Heart left ventricle (tissue), 16 donors: ENCODE measurements around the gene LTB4R. TPM values are rescaled to one million over a fixed set of nuclear protein-coding genes. Genes with fewer than 3 reads are reported as not detected.

ENCODE experiments used
- ATAC-seq, 4 donors: fragments of 200-7000 bp; cut with Tn5 transposase; one replicate each; pipeline ENCODE4 v1.9.1; 2020 to 2022; ENCODE audit warnings: moderate library complexity in 4 of 4, mild to moderate bottlenecking in 3 of 4, moderate number of reproducible peaks in 1 of 4
- DNase-seq, 5 donors: peaks; one replicate each; pipeline ENCODE4 v3.0.0-alpha.2; 2020
- H3K27ac ChIP-seq, 12 donors: fragments of 200-600 bp; sonication (generic) in 4 of 12; one replicate each; pipeline versions ENCODE4 v1.5.0 to v1.8.0; 2016 to 2022; ENCODE audit warnings: mild to moderate bottlenecking in 2 of 12
- H3K27me3 ChIP-seq, 9 donors: fragments of 200-600 bp; sonication (generic) in 2 of 9; one replicate each; pipeline versions ENCODE4 v1.5.1 to v1.8.0; 2016 to 2022; ENCODE audit warnings: mild to moderate bottlenecking in 3 of 9
- H3K36me3 ChIP-seq, 9 donors: fragments of 200-600 bp; sonication (generic) in 2 of 9; one replicate each; pipeline versions ENCODE4 v1.5.0 to v1.8.0; 2018 to 2022; ENCODE audit warnings: mild to moderate bottlenecking in 2 of 9
- H3K4me1 ChIP-seq, 12 donors: fragments of 200-600 bp; sonication (generic) in 4 of 12; one replicate each; pipeline versions ENCODE4 v1.5.0 to v1.8.0; 2016 to 2022; ENCODE audit warnings: mild to moderate bottlenecking in 3 of 12
- H3K4me3 ChIP-seq, 12 donors: fragments of 200-600 bp; sonication (generic) in 4 of 12; one replicate each; pipeline versions ENCODE4 v1.5.0 to v1.8.0; 2017 to 2022; ENCODE audit warnings: mild to moderate bottlenecking in 9 of 12, moderate library complexity in 4 of 12
- H3K9me3 ChIP-seq, 12 donors: fragments of 200-600 bp; sonication (generic) in 4 of 12; one replicate each; pipeline versions ENCODE4 v1.5.0 to v1.8.0; 2016 to 2022; ENCODE audit warnings: mild to moderate bottlenecking in 1 of 12
- POLR2A ChIP-seq, 2 donors: fragments of 450-650 bp; IDR thresholded peaks; one replicate each; pipeline ENCODE4 v1.6.1; 2017; ENCODE audit warnings: antibody characterized with exemption in 2 of 2, mild to moderate bottlenecking in 2 of 2, moderate library complexity in 2 of 2
- WGBS, 4 donors: extraction: QIAGEN DNeasy Blood & Tissue Kit in 2 of 4; methylation state at CpG; one replicate each; pipeline versions ENCODE4 v1.1.5 to v1.1.7; 2013 to 2018; 5-methylcytosine and 5-hydroxymethylcytosine counted together
- intact Hi-C, 10 donors: fragments of 100-400 bp; cut with DNase I; formaldehyde crosslinking; loops; one replicate each; pipeline versions ENCODE4 v1.11.1 to v1.14.2; 2022
- polyA plus RNA-seq, 2 donors: library from polyadenylated mRNA; stranded (reverse); fragments of 200-250 nt; gene quantifications; one replicate each; pipeline ENCODE4 v1.2.3, GENCODE V29; 2013
- total RNA-seq, 9 donors: library from RNA; depleted of rRNA in 2 of 9; stranded (reverse); fragments of >200 nt in 2 of 9; fragmentation: NEBNext Ultra II Directional in 3 of 9; extraction: Animal tissue kit (Norgen Biotek cat#: 25700) in 3 of 9; gene quantifications; one replicate each; pipeline versions ENCODE4 v1.1.0 to v1.2.4, GENCODE V29; 2016 to 2023
- TF ChIP-seq, protein P1 (sequence below), 12 donors: fragments of 200-600 bp; sonication (generic) in 4 of 12; IDR thresholded peaks; one replicate each; pipeline versions ENCODE4 v1.5.0 to v1.8.0; 2018 to 2022; ENCODE audit warnings: antibody characterized with exemption in 12 of 12, mild to moderate bottlenecking in 5 of 12
- donor health status: ischemic (EF 13 %, LVEDD 7.1; RV severe dilation, severe dysfunction).
- donor health status: healthy with polysubstance abuse.
- donor health status: DM: no; HTN: yes; CAD: no.
- donor health status: DM: no; HTN: no; CAD: no.
- donor health status: ischemic (EF 25% LVEDD 6.9; RV normal size, moderate dysfunction).
- donor health status: ischemic (EF 25% LVEDD 5.7; RV mildly dilated, moderate dysfunction).
- donor health status: healthy.
- donor health status: DM: yes; HTN: yes; CAD: no.
- donor health status: ischemic (EF 35%, LVEDD 5.7; RV mildly dilated, moderate dysfunction).
- donor health status: nonischemic (EF 11% LVEDD 7.7; RV severe dilation, severe dysfunction).
- donor health status: DM: yes; HTN: yes; CAD: no.
- donor health status: PGD.
- donor health status: ischemic (EF 29% LVEDD 5.4; RV normal size, mild dysfunction).
- donor health status: nonischemic (EF 23%, LVEDD 6.1; RV moderate dilation, normal function).

Gene LTB4R
- total and polyA plus RNA-seq, 11 donors = 0.92 to 8.8 (median 1.7) TPM

DNA sequence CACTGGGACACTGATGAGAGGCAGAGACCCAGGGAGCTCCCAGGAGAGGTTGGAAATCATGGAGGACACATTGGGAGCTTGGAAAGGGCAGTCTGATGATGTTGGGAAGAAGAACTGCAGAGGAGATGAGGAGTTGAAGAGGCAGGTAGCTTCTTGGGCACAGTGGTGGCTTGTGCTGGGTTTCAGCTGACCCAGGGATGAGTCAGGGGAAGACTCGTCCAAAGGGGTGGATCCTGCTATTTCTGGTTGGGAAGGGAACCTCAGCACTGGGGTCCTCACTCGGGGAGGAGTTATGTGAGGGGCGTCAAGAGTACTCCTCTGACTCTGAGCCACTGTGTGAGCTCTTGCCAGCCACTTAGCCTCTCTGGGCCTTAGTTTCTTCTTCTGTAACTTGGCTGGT lies 12.0 kb downstream of the LTB4R start:
- TF ChIP-seq, protein P1, sequence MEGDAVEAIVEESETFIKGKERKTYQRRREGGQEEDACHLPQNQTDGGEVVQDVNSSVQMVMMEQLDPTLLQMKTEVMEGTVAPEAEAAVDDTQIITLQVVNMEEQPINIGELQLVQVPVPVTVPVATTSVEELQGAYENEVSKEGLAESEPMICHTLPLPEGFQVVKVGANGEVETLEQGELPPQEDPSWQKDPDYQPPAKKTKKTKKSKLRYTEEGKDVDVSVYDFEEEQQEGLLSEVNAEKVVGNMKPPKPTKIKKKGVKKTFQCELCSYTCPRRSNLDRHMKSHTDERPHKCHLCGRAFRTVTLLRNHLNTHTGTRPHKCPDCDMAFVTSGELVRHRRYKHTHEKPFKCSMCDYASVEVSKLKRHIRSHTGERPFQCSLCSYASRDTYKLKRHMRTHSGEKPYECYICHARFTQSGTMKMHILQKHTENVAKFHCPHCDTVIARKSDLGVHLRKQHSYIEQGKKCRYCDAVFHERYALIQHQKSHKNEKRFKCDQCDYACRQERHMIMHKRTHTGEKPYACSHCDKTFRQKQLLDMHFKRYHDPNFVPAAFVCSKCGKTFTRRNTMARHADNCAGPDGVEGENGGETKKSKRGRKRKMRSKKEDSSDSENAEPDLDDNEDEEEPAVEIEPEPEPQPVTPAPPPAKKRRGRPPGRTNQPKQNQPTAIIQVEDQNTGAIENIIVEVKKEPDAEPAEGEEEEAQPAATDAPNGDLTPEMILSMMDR (IDR thresholded peaks at IDR 0.05) = no peak
- no peak for TF ChIP-seq POLR2A (IDR thresholded peaks at IDR 0.05)
- H3K36me3 ChIP-seq = peaks cover 0 to 57% (median 29%) of the 10 kb centered on the region in 9 donors
- no peaks in the 10 kb centered on the region for H3K9me3 ChIP-seq
- no peak overlapping the region for H3K27ac ChIP-seq
- intact Hi-C loops = no loop called here
- peaks cover 0 to 12% (median 0%) of the 10 kb centered on the region in 9 donors for H3K27me3 ChIP-seq
- ATAC-seq (no peak), DNase-seq (no peak)
- WGBS, 4 donors = 69 to 82% (median 73%) methylated on average over 3 of the region's 3 CpGs
- H3K4me1 ChIP-seq = peaks cover 0 to 24% (median 0%) of the 10 kb centered on the region in 12 donors
- H3K4me3 ChIP-seq = no peak overlapping the region

GRCh38 chr14:24324024-24324423 lies 12.7 kb downstream of the LTB4R start:
- WGBS, 4 donors = 77 to 83% (median 81%) methylated on average over 6 of the region's 6 CpGs
- TF ChIP-seq POLR2A (IDR thresholded peaks at IDR 0.05) = no peak
- TF ChIP-seq, protein P1 (IDR thresholded peaks at IDR 0.05) = no peak
- Histone ChIP-seq H3K36me3 (peaks cover 0 to 52% (median 29%) of the 10 kb centered on the region in 9 donors), H3K4me1 (peaks cover 0 to 25% (median 0%) of the 10 kb centered on the region in 12 donors), H3K27ac (no peak overlapping the region), H3K9me3 (no peaks in the 10 kb centered on the region), H3K4me3 (no peak overlapping the region), H3K27me3 (peaks cover 0 to 6% (median 0%) of the 10 kb centered on the region in 9 donors)
- no peak for ATAC-seq
- no peak for DNase-seq
- intact Hi-C loops = no loop called here

GRCh38 chr14:24325041-24325530 lies 13.8 kb downstream of the LTB4R start:
- peaks cover 0 to 47% (median 24%) of the 10 kb centered on the region in 9 donors for H3K36me3 ChIP-seq
- no peaks in the 10 kb centered on the region for H3K27me3 ChIP-seq
- TF ChIP-seq POLR2A (IDR thresholded peaks at IDR 0.05) = no peak
- TF ChIP-seq, protein P1 (IDR thresholded peaks at IDR 0.05) = no peak
- intact Hi-C loops = no loop called here
- ATAC-seq (no peak), DNase-seq (no peak)
- peaks cover 0 to 35% (median 0%) of the 10 kb centered on the region in 12 donors for H3K4me1 ChIP-seq
- 87 to 94% (median 90%) methylated on average over 5 of the region's 5 CpGs for WGBS, 4 donors
- no peaks in the 10 kb centered on the region for H3K9me3 ChIP-seq
- H3K27ac ChIP-seq = no peak overlapping the region
- H3K4me3 ChIP-seq = no peak overlapping the region

- peaks cover 0 to 41% (median 17%) of the 10 kb centered on the region in 9 donors for H3K36me3 ChIP-seq
- 76 to 87% (median 86%) methylated on average over 7 to 9 of the region's 9 CpGs for WGBS, 4 donors
Measured at GRCh38 chr14:24325963-24326362, 14.7 kb downstream of the LTB4R start.

More at GRCh38 chr14:24325963-24326362, 14.7 kb downstream of the LTB4R start:
- Histone ChIP-seq H3K4me1 (peaks cover 0 to 44% (median 0%) of the 10 kb centered on the region in 12 donors), H3K9me3 (no peaks in the 10 kb centered on the region), H3K4me3 (no peak overlapping the region), H3K27ac (no peak overlapping the region), H3K27me3 (no peaks in the 10 kb centered on the region)
- ATAC-seq (no peak), DNase-seq (no peak)
- intact Hi-C loops = no loop called here
- TF ChIP-seq, protein P1 (IDR thresholded peaks at IDR 0.05) = no peak
- no peak for TF ChIP-seq POLR2A (IDR thresholded peaks at IDR 0.05)
